ENCODE data around the gene MEPCE. TPM values are rescaled to one million over a fixed set of nuclear protein-coding genes. Genes with fewer than 3 reads are reported as not detected.

MEPCE gene
- total and polyA plus RNA-seq, 10 of the 15 experiments (the other 5 are each of a cell fraction or from before 2014, with no cell fraction given) = 8.2 to 48.0 (median 22.1) TPM

DNA sequence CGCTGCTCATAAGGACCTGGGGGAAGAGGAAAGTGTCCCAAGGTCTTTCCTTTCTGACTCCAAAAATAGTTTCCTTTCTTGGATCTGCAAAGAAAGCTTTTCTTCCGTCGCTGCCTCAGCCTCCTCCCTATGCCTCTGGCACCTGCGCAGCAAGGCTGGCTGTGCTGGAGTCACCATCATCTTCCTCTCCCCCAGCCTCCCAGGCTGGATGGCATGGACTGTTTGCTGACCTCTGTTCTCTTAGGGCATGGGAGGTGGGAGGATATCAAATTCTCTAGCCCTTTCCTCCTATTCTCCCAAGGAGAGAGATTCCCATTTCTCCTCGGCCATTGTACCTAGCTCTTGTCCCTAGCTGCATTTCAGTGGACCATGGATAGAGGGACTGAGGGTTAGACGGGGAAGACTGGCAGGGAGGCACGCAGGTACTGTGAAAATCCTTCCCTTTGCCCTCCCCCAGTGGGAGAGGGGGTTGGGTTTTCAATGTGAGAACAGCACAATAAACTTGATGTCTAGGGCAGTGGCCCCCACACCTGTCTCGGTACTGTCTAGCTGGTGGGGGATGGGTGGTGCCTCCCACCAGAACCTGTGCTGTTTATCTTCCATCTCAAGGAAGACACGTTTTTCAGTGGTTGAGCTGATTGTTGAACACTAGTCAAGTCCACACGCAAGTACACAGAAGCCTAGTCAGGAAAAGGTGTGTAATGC is 4.1 kb downstream of the MEPCE start:
- TF ChIP-seq SMC3 (IDR thresholded peaks at IDR 0.05; ENCODE audit: borderline replicate concordance, low read length) (no peak), HCFC1 (IDR thresholded peaks at IDR 0.05; ENCODE audit: low read length) (no peak), POLR2A (IDR thresholded peaks at IDR 0.05; ENCODE audit: low read depth, low read length) (peak; percentile 35; the same call in 1 of the 2 replicates), BHLHE40 (IDR thresholded peaks at IDR 0.05; ENCODE audit: borderline replicate concordance in 1 of 2, low read depth in 2 of 2, low read length in 1 of 2) (peak; percentile 51 to 74; a peak in 2 of 4 replicates), POLR2AphosphoS5 (IDR thresholded peaks at IDR 0.05; ENCODE audit: low read length) (peak; percentile 68; the same call in 1 of the 2 replicates), EED (IDR thresholded peaks at IDR 0.05; ENCODE audit: low read depth) (no peak), KDM1A (IDR thresholded peaks at IDR 0.05; ENCODE audit: borderline replicate concordance) (no peak), EZH2 (IDR thresholded peaks at IDR 0.05; ENCODE audit: borderline replicate concordance, control insufficient read depth, low read depth, low read length) (no peak), NKRF (conservative IDR thresholded peaks at IDR 0.05) (no peak), RUNX3 (IDR thresholded peaks at IDR 0.05; ENCODE audit: low read length) (no peak)
- Histone ChIP-seq H2AFZ (ENCODE audit: control insufficient read depth, low read depth, low read length) (no peak overlapping the region), H4K20me1 (ENCODE audit: control insufficient read depth, insufficient read depth) (no peaks in the 10 kb centered on the region), H3K27ac (ENCODE audit: control insufficient read depth, insufficient read depth) (no peak overlapping the region), H3K36me3 (ENCODE audit: control insufficient read depth in 2 of 2, insufficient read depth in 2 of 2, low read length in 1 of 2) (peaks cover 5 to 16% of the 10 kb centered on the region in 2 experiments; a peak in 3 of 4 replicates), H3K27me3 (replicated peaks in 1 of 2; ENCODE audit: control insufficient read depth in 2 of 2, insufficient read depth in 2 of 2, low read length in 1 of 2) (no peaks in the 10 kb centered on the region), H3K9ac (ENCODE audit: control insufficient read depth, insufficient read depth, low read length) (no peak overlapping the region), H3K4me2 (ENCODE audit: control insufficient read depth, insufficient read depth) (peak overlapping the region; percentile 5), H3K79me2 (ENCODE audit: control insufficient read depth, insufficient read depth, low read length) (peaks cover 56% of the 10 kb centered on the region), H3K4me1 (ENCODE audit: control insufficient read depth, insufficient read depth, low read length) (peaks cover 24% of the 10 kb centered on the region), H3K4me3 (no peak overlapping the region), H3K9me3 (replicated peaks; ENCODE audit: control insufficient read depth, insufficient read depth, low read length) (no peaks in the 10 kb centered on the region)
- ATAC-seq (no peak), FAIRE-seq (no peak), DNase-seq (ENCODE audit: low read depth, low spot score) (no peak)
- SMC1A ChIA-PET (ENCODE audit: uncharacterized antibody, unreplicated experiment) = interaction anchor here (0.6 to 1.4 kb wide), 3 partner anchors 17 to 22 kb away, joined by 3 to 6 read pairs (median 4); no protein-coding TSS in a partner anchor
- intact Hi-C loops (cut with micrococcal nuclease; ENCODE audit: unreplicated experiment) = no loop called here
- RAD21 ChIA-PET (ENCODE audit: unreplicated experiment) = interaction anchor here (1.3 to 2.0 kb wide), 2 partner anchors 59 to 67 kb away, joined by 3 to 4 read pairs; no protein-coding TSS in a partner anchor
- CTCF ChIA-PET = interaction anchor here (0.6 to 1.9 kb wide), 3 partner anchors 9 to 59 kb away, joined by 3 to 6 read pairs (median 4); no protein-coding TSS in a partner anchor
- POLR2A ChIA-PET = interaction anchor here (0.6 to 1.2 kb wide), 4 partner anchors 9 to 53 kb away, joined by 3 to 5 read pairs (median 4); no protein-coding TSS in a partner anchor
- no TSS peak for BruUV-seq (replicated peaks)
- in situ Hi-C loops (cut with MboI) = no loop called here
- WGBS (ENCODE audit: insufficient coverage, insufficient replicate concordance, low lambda C conversion rate, missing lambda C conversion rate) = 64% methylated on average over 10 of the region's 10 CpGs

All from GM12878 (cell line).